Activated B cell treated with CpG ODN at 0.5 μM for 24 hours (primary cell): ENCODE measurements around the gene SLC25A43. TPM values are rescaled to one million over a fixed set of nuclear protein-coding genes. Genes with fewer than 3 reads are reported as not detected.
"Not testable (repeated sequence)": the region's sequence is repeated elsewhere in the genome, so short reads cannot be mapped to it uniquely, and the experiment has no call there.

Source experiments
- ATAC-seq: fragments of 200-7000 bp; cut with Tn5 transposase; one replicate; pipeline ENCODE4 v1.10.0; 2021; ENCODE audit warnings: low read depth, mild to moderate bottlenecking, moderate library complexity
- CTCF ChIA-PET: fragments of 350-600 bp; sonication (Branson Sonifier 250); formaldehyde crosslinking; loops from one replicate; lab custom pipeline; 2021; ENCODE audit warnings: antibody characterized with exemption; lab: Charles Lee
- POLR2A ChIA-PET: fragments of 350-600 bp; sonication (Branson Sonifier 250); formaldehyde crosslinking; loops from one replicate; lab custom pipeline; 2021; ENCODE audit warnings: antibody characterized with exemption; lab: Charles Lee
- DNase-seq: peaks from one replicate; pipeline ENCODE4 v3.0.0; 2022
- H3K27ac Mint-ChIP-seq: one replicate; pipeline ENCODE4 v1.8.0; 2020; ENCODE audit warnings: mixed read lengths
- H3K27me3 Mint-ChIP-seq: one replicate; pipeline ENCODE4 v1.8.0; 2021; ENCODE audit warnings: mixed read lengths
- H3K36me3 Mint-ChIP-seq: one replicate; pipeline ENCODE4 v1.8.0; 2021; ENCODE audit warnings: low read depth, mixed read lengths
- H3K4me1 Mint-ChIP-seq: one replicate; pipeline ENCODE4 v1.8.0; 2021; ENCODE audit warnings: mixed read lengths
- H3K4me3 Mint-ChIP-seq: one replicate; pipeline ENCODE4 v1.8.0; 2020; ENCODE audit warnings: mild to moderate bottlenecking, mixed read lengths
- H3K9me3 Mint-ChIP-seq: one replicate; pipeline ENCODE4 v1.8.0; 2020; ENCODE audit warnings: mixed read lengths
- intact Hi-C: fragments of 100-400 bp; cut with micrococcal nuclease; formaldehyde crosslinking; loops from one replicate; pipeline ENCODE4 v1.15.1; 2024
- total RNA-seq: library from RNA; stranded (reverse); gene quantifications from 2 replicates; pipeline ENCODE4 v1.2.3, GENCODE V29; 2022
- TF ChIP-seq, protein P1 (sequence below): fragments of 200-600 bp; IDR thresholded peaks from one replicate; pipeline ENCODE4 v1.8.0; 2022; ENCODE audit warnings: antibody characterized with exemption, mild to moderate bottlenecking

The SLC25A43 gene
- total RNA-seq, 1 donor from 2014 or later, result 11.0 TPM

DNA sequence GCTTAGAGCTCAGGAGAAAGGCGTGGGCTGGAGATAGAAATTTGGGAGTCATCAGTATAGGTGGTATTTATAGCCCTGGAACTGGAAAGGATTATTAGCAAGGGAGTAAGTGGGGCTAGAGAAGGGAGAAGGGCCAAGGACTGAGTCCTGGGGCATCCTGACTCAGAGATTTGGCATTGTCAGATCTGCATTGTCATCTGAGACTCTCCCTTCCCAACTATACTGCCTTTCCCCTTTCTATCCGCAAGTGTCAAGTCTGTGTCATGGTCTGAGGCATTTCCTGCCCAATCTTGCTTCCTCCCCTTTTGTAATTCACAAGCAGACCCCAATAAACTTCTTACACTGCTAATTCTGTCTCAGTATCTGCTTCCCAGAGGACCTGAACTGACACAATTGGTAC, 24.4 kb upstream of the SLC25A43 start:
- peaks cover 4% of the 10 kb centered on the region for H3K27me3 Mint-ChIP-seq
- CTCF ChIA-PET, result no interaction called here
- TF ChIP-seq, protein P1, sequence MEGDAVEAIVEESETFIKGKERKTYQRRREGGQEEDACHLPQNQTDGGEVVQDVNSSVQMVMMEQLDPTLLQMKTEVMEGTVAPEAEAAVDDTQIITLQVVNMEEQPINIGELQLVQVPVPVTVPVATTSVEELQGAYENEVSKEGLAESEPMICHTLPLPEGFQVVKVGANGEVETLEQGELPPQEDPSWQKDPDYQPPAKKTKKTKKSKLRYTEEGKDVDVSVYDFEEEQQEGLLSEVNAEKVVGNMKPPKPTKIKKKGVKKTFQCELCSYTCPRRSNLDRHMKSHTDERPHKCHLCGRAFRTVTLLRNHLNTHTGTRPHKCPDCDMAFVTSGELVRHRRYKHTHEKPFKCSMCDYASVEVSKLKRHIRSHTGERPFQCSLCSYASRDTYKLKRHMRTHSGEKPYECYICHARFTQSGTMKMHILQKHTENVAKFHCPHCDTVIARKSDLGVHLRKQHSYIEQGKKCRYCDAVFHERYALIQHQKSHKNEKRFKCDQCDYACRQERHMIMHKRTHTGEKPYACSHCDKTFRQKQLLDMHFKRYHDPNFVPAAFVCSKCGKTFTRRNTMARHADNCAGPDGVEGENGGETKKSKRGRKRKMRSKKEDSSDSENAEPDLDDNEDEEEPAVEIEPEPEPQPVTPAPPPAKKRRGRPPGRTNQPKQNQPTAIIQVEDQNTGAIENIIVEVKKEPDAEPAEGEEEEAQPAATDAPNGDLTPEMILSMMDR, result no peak
- POLR2A ChIA-PET, result no interaction called here
- H3K4me1 Mint-ChIP-seq, result no peaks in the 10 kb centered on the region
- H3K9me3 Mint-ChIP-seq, result no peaks in the 10 kb centered on the region
- H3K27ac Mint-ChIP-seq, result no peak overlapping the region
- intact Hi-C loops, result no loop called here
- no peaks in the 10 kb centered on the region for H3K36me3 Mint-ChIP-seq
- no peak for ATAC-seq
- DNase-seq, result no peak
- H3K4me3 Mint-ChIP-seq, result no peak overlapping the region

DNA sequence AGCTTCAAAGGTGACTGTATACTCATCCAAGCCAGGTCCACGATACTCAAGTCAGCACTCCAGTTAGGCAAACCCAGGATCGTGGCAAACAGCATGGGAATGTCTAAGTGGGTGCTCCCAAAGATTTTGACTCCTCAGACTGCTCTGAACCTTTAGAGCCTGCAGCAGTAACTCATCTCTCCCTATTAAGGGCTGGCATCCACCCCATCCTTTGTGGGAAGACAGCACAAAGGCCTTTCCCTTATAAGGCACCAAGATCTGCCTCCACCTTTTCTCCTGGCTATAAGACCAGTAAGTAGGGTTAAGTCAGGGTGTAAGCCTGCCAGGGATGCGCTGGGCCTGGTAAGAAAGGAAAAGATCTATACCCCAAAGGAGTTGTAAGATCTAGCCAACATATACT, 23.6 kb upstream of the SLC25A43 start:
- intact Hi-C loops, result no loop called here
- H3K4me1 Mint-ChIP-seq, result no peaks in the 10 kb centered on the region
- no peak for DNase-seq

DNA sequence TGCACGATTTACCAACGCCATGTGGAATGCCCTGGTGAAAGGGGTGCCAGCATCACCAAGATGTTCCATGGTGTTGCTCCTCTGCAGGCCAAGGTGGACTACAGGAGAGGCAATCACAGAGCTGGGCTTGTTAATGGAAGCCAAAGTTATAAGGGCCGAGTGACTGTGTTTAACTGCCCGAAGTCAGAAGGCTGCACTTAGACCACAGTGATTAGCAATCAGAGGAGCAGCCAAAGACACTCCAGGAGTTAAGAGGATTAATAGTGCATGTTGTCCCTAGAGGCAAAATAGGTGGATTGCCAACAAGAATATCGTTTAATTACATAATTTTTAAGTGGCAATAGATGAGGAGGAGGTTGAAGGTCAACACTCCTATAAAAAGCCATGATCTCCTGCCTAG, 22.8 kb upstream of the SLC25A43 start:
- intact Hi-C loops, result no loop called here
- CTCF ChIA-PET, result no interaction called here
- POLR2A ChIA-PET, result no interaction called here
- no peaks in the 10 kb centered on the region for H3K36me3 Mint-ChIP-seq
- H3K4me3 Mint-ChIP-seq, result no peak overlapping the region
- TF ChIP-seq, protein P1, result no peak
- no peaks in the 10 kb centered on the region for H3K9me3 Mint-ChIP-seq
- H3K4me1 Mint-ChIP-seq, result no peaks in the 10 kb centered on the region
- no peak overlapping the region for H3K27ac Mint-ChIP-seq
- peaks cover 4% of the 10 kb centered on the region for H3K27me3 Mint-ChIP-seq
- no peak for ATAC-seq
- no peak for DNase-seq

More for the DNA sequence above, 23.6 kb upstream of the SLC25A43 start:
- Mint-ChIP-seq H3K27ac (no peak overlapping the region), H3K27me3 (peaks cover 4% of the 10 kb centered on the region), H3K9me3 (no peaks in the 10 kb centered on the region), H3K4me3 (no peak overlapping the region), H3K36me3 (no peaks in the 10 kb centered on the region)
- ChIA-PET CTCF (no interaction called here), POLR2A (no interaction called here)
- no peak for ATAC-seq
- TF ChIP-seq, protein P1, result no peak

DNA sequence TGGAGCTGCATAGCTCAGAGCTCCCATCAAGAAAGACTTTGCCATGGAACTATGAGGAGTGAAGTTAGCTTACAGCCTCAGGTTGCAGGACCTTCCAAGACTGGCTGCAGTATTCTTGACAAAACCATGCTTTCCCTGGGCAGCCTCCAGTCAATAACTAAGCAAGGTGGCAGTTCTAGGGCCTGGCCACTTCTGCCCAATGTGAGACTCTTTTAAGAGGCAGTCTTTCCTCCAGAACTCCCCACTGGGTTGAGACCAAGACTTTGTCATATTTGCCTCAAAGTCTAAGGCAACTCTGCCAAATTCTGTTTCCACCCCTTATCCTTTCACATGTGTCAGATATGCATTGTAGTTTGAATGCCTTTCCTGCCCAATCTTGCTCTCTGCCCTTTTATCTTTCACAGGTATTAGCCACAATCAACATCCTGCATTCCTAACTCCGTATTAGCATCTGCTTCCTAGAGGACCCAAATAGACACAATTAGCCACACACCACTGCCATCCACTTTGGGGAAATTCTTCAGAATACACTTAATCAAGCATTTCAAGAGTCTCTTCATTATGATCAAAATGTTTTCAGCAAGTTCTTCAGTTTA, 17.7 kb upstream of the SLC25A43 start:
- H3K4me3 Mint-ChIP-seq, result no peak overlapping the region
- TF ChIP-seq, protein P1, result no peak
- H3K9me3 Mint-ChIP-seq, result no peaks in the 10 kb centered on the region
- ChIA-PET CTCF (no interaction called here), POLR2A (no interaction called here)
- intact Hi-C loops, result no loop called here
- no peak for DNase-seq
- no peaks in the 10 kb centered on the region for H3K36me3 Mint-ChIP-seq
- peaks cover 3% of the 10 kb centered on the region for H3K4me1 Mint-ChIP-seq
- ATAC-seq, result no peak
- no peaks in the 10 kb centered on the region for H3K27me3 Mint-ChIP-seq
- H3K27ac Mint-ChIP-seq, result no peak overlapping the region

DNA sequence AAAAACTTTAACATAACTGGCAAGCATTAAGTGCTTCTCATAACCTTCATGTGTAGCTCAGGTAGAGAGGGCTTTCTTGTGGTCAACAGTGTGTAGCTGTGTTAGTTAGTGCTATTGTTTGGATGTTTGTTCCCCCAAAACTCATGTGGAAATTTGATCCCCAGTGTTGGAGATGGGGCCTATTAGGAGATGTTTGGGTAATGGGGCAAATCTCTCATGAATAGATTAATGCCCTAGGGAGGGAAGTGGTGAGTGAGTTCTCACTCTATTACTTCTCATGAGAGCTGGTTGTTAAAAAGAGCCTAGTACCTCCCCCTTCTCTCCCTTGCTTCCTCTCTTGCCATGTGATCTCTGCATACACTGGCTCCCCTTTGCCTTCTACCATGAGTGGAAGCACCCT, 16.5 kb upstream of the SLC25A43 start:
- intact Hi-C loops, result no loop called here
- Mint-ChIP-seq H3K36me3 (no peaks in the 10 kb centered on the region), H3K4me3 (no peak overlapping the region), H3K9me3 (no peaks in the 10 kb centered on the region), H3K27me3 (no peaks in the 10 kb centered on the region), H3K27ac (no peak overlapping the region), H3K4me1 (peaks cover 3% of the 10 kb centered on the region)
- ATAC-seq (no peak), DNase-seq (no peak)
- ChIA-PET CTCF (no interaction called here), POLR2A (interaction anchor here (0.6 kb wide), 1 partner anchor 86 kb away, joined by 3 read pairs; the partner anchor contains the start of gene SLC25A5)
- TF ChIP-seq, protein P1, result no peak

DNA sequence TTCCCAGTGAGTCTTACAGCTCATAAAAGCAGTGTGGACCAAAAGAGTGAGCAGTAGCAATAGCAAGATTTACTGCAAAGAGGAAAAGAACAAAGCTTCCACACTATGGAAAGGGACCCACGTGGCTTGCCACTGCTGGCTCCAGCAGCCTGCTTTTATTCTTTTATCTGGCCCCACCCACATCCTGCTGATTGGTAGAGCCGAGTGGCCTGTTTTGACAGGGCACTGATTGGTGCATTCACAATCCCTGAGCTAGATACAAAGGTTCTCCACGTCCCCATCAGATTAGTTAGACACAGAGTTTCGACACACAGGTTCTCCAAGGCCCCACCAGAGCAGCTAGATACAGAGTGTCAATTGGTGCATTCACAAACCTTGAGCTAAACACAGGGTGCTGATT, 12.5 kb upstream of the SLC25A43 start:
- CTCF ChIA-PET, H3K4me3 Mint-ChIP-seq, ATAC-seq, H3K9me3 Mint-ChIP-seq, H3K36me3 Mint-ChIP-seq, H3K27me3 Mint-ChIP-seq, intact Hi-C loops, H3K27ac Mint-ChIP-seq, POLR2A ChIA-PET, DNase-seq, H3K4me1 Mint-ChIP-seq: not testable (repeated sequence)

DNA sequence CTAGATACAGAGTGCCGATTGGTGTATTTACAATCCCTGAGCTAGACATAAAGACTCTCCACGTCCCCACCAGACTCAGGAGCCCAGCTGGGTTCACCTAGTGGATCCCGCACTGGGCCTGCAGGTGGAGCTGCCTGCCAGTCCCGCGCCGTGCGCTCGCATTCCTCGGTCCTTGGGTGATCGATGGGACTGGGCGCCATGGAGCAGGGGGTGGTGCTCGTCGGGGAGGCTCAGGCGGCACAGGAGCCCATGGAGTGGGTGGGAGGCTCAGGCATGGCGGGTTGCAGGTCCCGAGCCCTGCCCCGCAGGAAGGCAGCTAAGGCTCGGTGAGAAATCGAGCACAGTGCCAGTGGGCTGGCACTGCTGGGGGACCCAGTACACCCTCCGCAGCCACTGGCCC, 11.7 kb upstream of the SLC25A43 start:
- intact Hi-C loops, H3K27ac Mint-ChIP-seq, ATAC-seq, DNase-seq, CTCF ChIA-PET, H3K36me3 Mint-ChIP-seq, H3K4me3 Mint-ChIP-seq, H3K9me3 Mint-ChIP-seq, H3K4me1 Mint-ChIP-seq, H3K27me3 Mint-ChIP-seq, POLR2A ChIA-PET: not testable (repeated sequence)
